ENCODE data around the gene MISP. TPM values are rescaled to one million over a fixed set of nuclear protein-coding genes. Genes with fewer than 3 reads are reported as not detected.

MISP gene
- total and polyA plus RNA-seq, 2 of the 4 experiments (the other 2 are of a cell fraction), result not detected

GRCh38 chr19:752652-753517 lies 2.0 kb downstream of the MISP start:
- Histone ChIP-seq H3K9me1 (ENCODE audit: insufficient read depth, low read length) (peaks cover 7% of the 10 kb centered on the region; the same call in 1 of the 2 replicates), H3K4me2 (ENCODE audit: low read depth, low read length) (peak overlapping the region; percentile 8; the same call in 1 of the 2 replicates), H2BK5ac (ENCODE audit: low read depth, low read length, poor library complexity, severe bottlenecking) (peak overlapping the region; percentile 82), H2BK120ac (ENCODE audit: low read depth, low read length) (peak overlapping the region; percentile 60; the same call in 1 of the 2 replicates), H3K23ac (ENCODE audit: low read depth, low read length) (peak overlapping the region; percentile 18; the same call in 1 of the 2 replicates), H3K56ac (ENCODE audit: extremely low read depth, insufficient read depth, low read length) (peak overlapping the region; percentile 8; the same call in 1 of the 2 replicates), H3K9ac (ENCODE audit: low read depth, low read length) (no peak overlapping the region; the same call in 1 of the 2 replicates), H3K18ac (ENCODE audit: low read depth, low read length) (peak overlapping the region; percentile 18), H4K5ac (ENCODE audit: low read depth, low read length) (peak overlapping the region; percentile 13), H2BK15ac (ENCODE audit: low read depth, low read length) (0 out of 3 replicates have a peak overlapping the region, but pooled peaks have one; percentile 57), H3K27ac (ENCODE audit: insufficient read depth, low read length) (peak overlapping the region; percentile 79), H3K14ac (replicated peaks; ENCODE audit: low read depth, low read length) (peak overlapping the region; percentile 27; the same call in 1 of the 2 replicates), H3K36me3 (ENCODE audit: control insufficient read depth, insufficient read depth, low read length) (no peaks in the 10 kb centered on the region), H3K79me1 (ENCODE audit: low read depth in 1 of 2, low read length in 2 of 2) (no peaks in the 10 kb centered on the region), H4K91ac (ENCODE audit: insufficient read depth, low read depth, low read length) (peak overlapping the region; percentile 78), H3K27me3 (ENCODE audit: control insufficient read depth, insufficient read depth, low read length) (no peaks in the 10 kb centered on the region), H4K20me1 (ENCODE audit: insufficient read depth, low read length) (0 out of 2 replicates have a peak, but pooled peaks cover 3% of the 10 kb centered on the region), H2AFZ (replicated peaks; ENCODE audit: low read length, poor library complexity) (peak overlapping the region; percentile 86), H3K4me3 (ENCODE audit: insufficient read depth, low read depth, low read length) (no peak overlapping the region), H3K4ac (ENCODE audit: low read depth, low read length) (peak overlapping the region; percentile 77), H4K8ac (ENCODE audit: low read depth in 2 of 2, low read length in 2 of 2) (peak overlapping the region in 1 of 2 experiments; percentile 87; a peak in 2 of 4 replicates), H3K9me3 (ENCODE audit: control insufficient read depth, insufficient read depth, low read length) (peaks cover 4% of the 10 kb centered on the region; the same call in 1 of the 2 replicates), H3K4me1 (ENCODE audit: control insufficient read depth, insufficient read depth, low read length) (peaks cover 15% of the 10 kb centered on the region), H2AK9ac (replicated peaks; ENCODE audit: low read depth, low read length, poor library complexity) (peak overlapping the region; percentile 97), H2BK20ac (ENCODE audit: low read depth, low read length) (peak overlapping the region; percentile 1; the same call in 1 of the 2 replicates), H2AK5ac (ENCODE audit: low read depth, low read length) (peak overlapping the region; percentile 15; the same call in 1 of the 2 replicates)
- CTCF ChIA-PET, result no interaction called here
- in situ Hi-C loops (cut with MboI; ENCODE audit: low sequenced_read_pairs), result no loop called here
- DNase-seq (peak; percentile 90), ATAC-seq (ENCODE audit: low read depth) (peak; percentile 57)
- POLR2A ChIA-PET (ENCODE audit: unreplicated experiment), result interaction anchor here (0.6 to 1.0 kb wide), 4 partner anchors 76 to 473 kb away, joined by 3 to 6 read pairs (median 3); no protein-coding TSS in a partner anchor
- intact Hi-C loops (cut with micrococcal nuclease), result no loop called here
- BruUV-seq (replicated peaks), result no TSS peak
- WGBS, 2 experiments (ENCODE audit: extremely low coverage in 2 of 2, insufficient read length in 1 of 2), result 61% methylated on average over 7 of the region's 39 CpGs; no CpG with 5 or more reads in 1 of the 2 experiments
- dilution Hi-C loops (cut with HindIII; ENCODE audit: low sequenced_read_pairs, unreplicated experiment), result no loop called here
- no peak for TF ChIP-seq CTCF (conservative IDR thresholded peaks at IDR 0.05; ENCODE audit: low read depth, low read length)
- TF ChIP-seq CHD1 (IDR thresholded peaks at IDR 0.05; ENCODE audit: low read depth, low read length), result no peak
- no peak for TF ChIP-seq MXI1 (IDR thresholded peaks at IDR 0.05; ENCODE audit: borderline replicate concordance, low read depth, low read length)
- no peak for TF ChIP-seq MAFK (IDR thresholded peaks at IDR 0.05; ENCODE audit: low read depth, low read length)
- no peak for TF ChIP-seq MAZ (IDR thresholded peaks at IDR 0.05; ENCODE audit: borderline replicate concordance, low read depth, low read length)
- TF ChIP-seq SMC3 (IDR thresholded peaks at IDR 0.05; ENCODE audit: low read depth, low read length), result no peak
- peak; percentile 74 for TF ChIP-seq CEBPB (IDR thresholded peaks at IDR 0.05; ENCODE audit: low read depth, low read length)
- no peak; the same call in 1 of the 2 replicates for TF ChIP-seq RFX5 (IDR thresholded peaks at IDR 0.05; ENCODE audit: low read depth, low read length)
- 0 out of 2 replicates have a peak, but pooled peaks have one; percentile 11 for TF ChIP-seq USF2 (IDR thresholded peaks at IDR 0.05; ENCODE audit: low read depth, low read length)
- no peak for TF ChIP-seq NFE2L2 (IDR thresholded peaks at IDR 0.05; ENCODE audit: low read depth, low read length)
- no peak for TF ChIP-seq POLR2A (IDR thresholded peaks at IDR 0.05; ENCODE audit: low read depth, low read length)
- TF ChIP-seq BHLHE40 (IDR thresholded peaks at IDR 0.05; ENCODE audit: low read depth, low read length), result no peak
- TF ChIP-seq FOS (IDR thresholded peaks at IDR 0.05; ENCODE audit: low read depth, low read length), result peak; percentile 45; the same call in 1 of the 2 replicates
